CD4-positive, alpha-beta T cell (primary cell): ENCODE data around the gene SETD1B. TPM values are rescaled to one million over a fixed set of nuclear protein-coding genes. Genes with fewer than 3 reads are reported as not detected.
"Not testable (repeated sequence)": the region's sequence is repeated elsewhere in the genome, so short reads cannot be mapped to it uniquely, and the experiment has no call there.

Experiments
- ATAC-seq: fragments of 200-7000 bp; cut with Tn5 transposase; one replicate; pipeline ENCODE4 v1.10.0; 2022; ENCODE audit warnings: mild to moderate bottlenecking; ENCODE audit not compliant: poor library complexity
- CTCF ChIA-PET: fragments of 350-600 bp; sonication (Branson Sonifier 250); formaldehyde crosslinking; loops from one replicate; lab custom pipeline; 2021; ENCODE audit warnings: antibody characterized with exemption, inconsistent platforms; lab: Charles Lee
- POLR2A ChIA-PET: fragments of 350-600 bp; sonication (Branson Sonifier 250); formaldehyde crosslinking; loops from one replicate; lab custom pipeline; 2021; ENCODE audit warnings: antibody characterized with exemption, inconsistent platforms; lab: Charles Lee
- DNase-seq, 14 experiments: peaks; one replicate each; pipeline ENCODE4 v3.0.0-alpha.2; 2013 to 2020; ENCODE audit warnings: mixed read lengths in 2 of 14
- H3K27ac ChIP-seq, 2 donors: one replicate each; pipeline versions ENCODE4 v1.5.1 to v1.7.0; 2013; ENCODE audit warnings: low read length in 2 of 2, low read depth in 1 of 2, mild to moderate bottlenecking in 1 of 2
- H3K27me3 ChIP-seq, 2 experiments: 1 replicate in 1 of 2; 2 replicates in 1 of 2; pipeline versions ENCODE4 v1.6.1 to v1.7.0; 2013; ENCODE audit warnings: low read length in 2 of 2, control low read depth in 1 of 2, mild to moderate bottlenecking in 1 of 2, moderate library complexity in 1 of 2; ENCODE audit not compliant: insufficient read depth in 2 of 2, control insufficient read depth in 1 of 2
- H3K36me3 ChIP-seq: one replicate; pipeline ENCODE4 v1.6.1; 2013; ENCODE audit warnings: low read length, control low read depth; ENCODE audit not compliant: insufficient read depth
- H3K4me1 ChIP-seq: one replicate; pipeline ENCODE4 v1.6.1; 2013; ENCODE audit warnings: low read length, control low read depth; ENCODE audit not compliant: insufficient read depth
- H3K4me3 ChIP-seq: one replicate; pipeline ENCODE4 v1.5.1; 2013; ENCODE audit warnings: mild to moderate bottlenecking, low read length, moderate library complexity
- H3K9me3 ChIP-seq, 2 experiments: 1 replicate in 1 of 2; 2 replicates in 1 of 2; pipeline versions ENCODE4 v1.6.1 to v1.7.0; 2013; ENCODE audit warnings: low read length in 2 of 2, mild to moderate bottlenecking in 2 of 2, control low read depth in 1 of 2, moderate library complexity in 1 of 2; ENCODE audit not compliant: control insufficient read depth in 1 of 2, insufficient read depth in 1 of 2
- H3K27ac Mint-ChIP-seq: one replicate; pipeline ENCODE4 v1.8.0; 2020; ENCODE audit warnings: mixed read lengths
- H3K27me3 Mint-ChIP-seq: one replicate; pipeline ENCODE4 v1.8.0; 2021; ENCODE audit warnings: mixed read lengths
- H3K36me3 Mint-ChIP-seq: one replicate; pipeline ENCODE4 v1.8.0; 2021; ENCODE audit warnings: low read depth, mixed read lengths
- H3K4me1 Mint-ChIP-seq: one replicate; pipeline ENCODE4 v1.8.0; 2021; ENCODE audit warnings: low read depth, mixed read lengths
- H3K4me3 Mint-ChIP-seq: one replicate; pipeline ENCODE4 v1.8.0; 2020; ENCODE audit warnings: mild to moderate bottlenecking, mixed read lengths
- H3K9me3 Mint-ChIP-seq: one replicate; pipeline ENCODE4 v1.8.0; 2020; ENCODE audit warnings: mixed read lengths
- CTCF ChIP-seq: fragments of 200-600 bp; IDR thresholded peaks from one replicate; pipeline ENCODE4 v1.8.0; 2022; ENCODE audit warnings: antibody characterized with exemption, mild to moderate bottlenecking
- intact Hi-C, 2 experiments: fragments of 100-400 bp; cut with DNase I in 1 of 2; cut with micrococcal nuclease in 1 of 2; formaldehyde crosslinking; loops; one replicate each; pipeline versions ENCODE4 v1.15.1 to v1.9.0; 2023 to 2025; cut with DNase I, micrococcal nuclease
- total RNA-seq, 174 experiments: library from RNA in 2 of 174; stranded (reverse) in 2 of 174; gene quantifications; one replicate each; pipeline ENCODE4 v1.2.3 and lab custom pipeline; 2021 to 2026

The SETD1B gene
- total RNA-seq, 2 experiments from 2014 or later, result 146 to 151 TPM

- DNase-seq (no peak), ATAC-seq (no peak)
- Mint-ChIP-seq H3K9me3 (no peaks in the 10 kb centered on the region), H3K36me3 (no peaks in the 10 kb centered on the region), H3K4me1 (no peaks in the 10 kb centered on the region), H3K27me3 (no peaks in the 10 kb centered on the region), H3K4me3 (no peak overlapping the region), H3K27ac (no peak overlapping the region)
- ChIA-PET CTCF (no interaction called here), POLR2A (no interaction called here)
- H3K4me3 ChIP-seq, result no peak overlapping the region
- TF ChIP-seq CTCF, result no peak
- H3K4me1 ChIP-seq, result no peaks in the 10 kb centered on the region
- H3K9me3 ChIP-seq, result no peaks in the 10 kb centered on the region
- no peaks in the 10 kb centered on the region for H3K36me3 ChIP-seq
- no peaks in the 10 kb centered on the region for H3K27me3 ChIP-seq
- intact Hi-C loops, result no loop called here
- no peak overlapping the region for H3K27ac ChIP-seq
These were observed 45.4 kb downstream of the SETD1B start for GRCh38 chr12:121849211-121849610.

GRCh38 chr12:121849665-121850064 is 45.9 kb downstream of the SETD1B start:
- intact Hi-C loops, result no loop called here
- Histone ChIP-seq H3K4me1 (no peaks in the 10 kb centered on the region), H3K4me3 (no peak overlapping the region), H3K27me3 (no peaks in the 10 kb centered on the region), H3K9me3 (no peaks in the 10 kb centered on the region), H3K36me3 (no peaks in the 10 kb centered on the region), H3K27ac (no peak overlapping the region)
- H3K4me1 Mint-ChIP-seq, result no peaks in the 10 kb centered on the region
- no peaks in the 10 kb centered on the region for H3K36me3 Mint-ChIP-seq
- TF ChIP-seq CTCF, result no peak
- POLR2A ChIA-PET, result no interaction called here
- H3K4me3 Mint-ChIP-seq, result no peak overlapping the region
- no peak overlapping the region for H3K27ac Mint-ChIP-seq
- no peaks in the 10 kb centered on the region for H3K9me3 Mint-ChIP-seq
- CTCF ChIA-PET, result no interaction called here
- H3K27me3 Mint-ChIP-seq, result no peaks in the 10 kb centered on the region
- DNase-seq (peak in 1 of 14 experiments; percentile 33), ATAC-seq (no peak)

GRCh38 chr12:121852392-121852791 is 48.6 kb downstream of the SETD1B start:
- POLR2A ChIA-PET, H3K4me3 ChIP-seq, H3K36me3 Mint-ChIP-seq, ATAC-seq, H3K4me1 ChIP-seq, H3K27me3 Mint-ChIP-seq, intact Hi-C loops, H3K4me1 Mint-ChIP-seq, H3K36me3 ChIP-seq, H3K4me3 Mint-ChIP-seq, DNase-seq, H3K9me3 Mint-ChIP-seq, H3K9me3 ChIP-seq, H3K27ac Mint-ChIP-seq, H3K27ac ChIP-seq, CTCF ChIA-PET, H3K27me3 ChIP-seq: not testable (repeated sequence)
